Endothelial cell of umbilical vein (primary cell): Measurements from ENCODE around the gene DNAH3. TPM values are rescaled to one million over a fixed set of nuclear protein-coding genes. Genes with fewer than 3 reads are reported as not detected.

ENCODE experiments used
- BruUV-seq: library from RNA; stranded (reverse); fragments of 400-500 nt; replicated peaks from 2 replicates; lab custom pipeline; 2021; lab: Mats Ljungman, UMichigan
- CTCF ChIA-PET: fragments of 300-600, 350-600 bp; sonication (Branson Sonifier 250); formaldehyde crosslinking; loops from one replicate; lab custom pipeline; 2021; ENCODE audit warnings: antibody characterized with exemption, inconsistent platforms; lab: Charles Lee
- POLR2A ChIA-PET: fragments of 300-600, 350-600 bp; sonication (Branson Sonifier 250); formaldehyde crosslinking; loops from one replicate; lab custom pipeline; 2021; ENCODE audit warnings: antibody characterized with exemption, inconsistent platforms; lab: Charles Lee
- DNase-seq: peaks from one replicate; pipeline ENCODE4 v3.0.0-alpha.2; 2011; ENCODE audit warnings: low read depth, low spot score
- FAIRE-seq: peaks from 2 replicates; lab custom pipeline; 2011; peaks lifted over from hg19 to GRCh38; lab: Jason Lieb, UNC
- H2AFZ ChIP-seq: 2 replicates; pipeline ENCODE4 v1.6.0; 2012; ENCODE audit warnings: low read depth, low read length, control low read depth, inconsistent platforms
- H3K27ac ChIP-seq: 2 replicates; pipeline ENCODE4 v1.5.1; 2011; ENCODE audit warnings: low read depth, mild to moderate bottlenecking, control low read depth, low read length, moderate library complexity; ENCODE audit not compliant: insufficient read depth
- H3K27me3 ChIP-seq, 2 experiments: 2 replicates each; pipeline versions ENCODE4 v1.6.0 to v1.6.1; 2011; ENCODE audit warnings: low read length in 2 of 2, mixed read lengths in 1 of 2; ENCODE audit not compliant: control insufficient read depth in 2 of 2, insufficient read depth in 2 of 2
- H3K36me3 ChIP-seq, 2 experiments: 2 replicates in 1 of 2; 3 replicates in 1 of 2; pipeline ENCODE4 v1.5.1; 2011; ENCODE audit warnings: low read length in 2 of 2, mild to moderate bottlenecking in 1 of 2, moderate library complexity in 1 of 2; ENCODE audit not compliant: control insufficient read depth in 2 of 2, insufficient read depth in 2 of 2; ENCODE audit errors: extremely low read depth in 1 of 2
- H3K4me1 ChIP-seq: 3 replicates; pipeline ENCODE4 v1.5.1; 2011; ENCODE audit warnings: mild to moderate bottlenecking, low read length; ENCODE audit not compliant: control insufficient read depth, insufficient read depth; ENCODE audit errors: extremely low read depth
- H3K4me2 ChIP-seq: 2 replicates; pipeline ENCODE4 v1.6.1; 2011; ENCODE audit warnings: low read length, control low read depth, mixed read lengths; ENCODE audit not compliant: insufficient read depth
- H3K4me3 ChIP-seq, 3 experiments: fragments of 200-600 bp in 1 of 3; sonication (generic), shearing (Covaris generic) in 1 of 3; replicated peaks in 1 of 3; 2 replicates each; pipeline ENCODE4 v1.5.1; 2011 to 2016; ENCODE audit warnings: control low read depth in 3 of 3, low read length in 3 of 3, mild to moderate bottlenecking in 2 of 3, inconsistent platforms in 1 of 3, low read depth in 1 of 3, moderate library complexity in 1 of 3; ENCODE audit not compliant: insufficient read depth in 1 of 3
- H3K79me2 ChIP-seq: 2 replicates; pipeline ENCODE4 v1.6.0; 2012; ENCODE audit warnings: low read length, inconsistent platforms; ENCODE audit not compliant: control insufficient read depth, insufficient read depth
- H3K9ac ChIP-seq: replicated peaks from 2 replicates; pipeline ENCODE3; 2011; ENCODE audit warnings: low read length, control low read depth; ENCODE audit not compliant: insufficient read depth; ENCODE audit errors: extremely low read depth
- H3K9me1 ChIP-seq: replicated peaks from 3 replicates; pipeline ENCODE4 v1.6.0; 2011; ENCODE audit warnings: mild to moderate bottlenecking, low read length; ENCODE audit not compliant: control insufficient read depth, insufficient read depth; ENCODE audit errors: extremely low read depth
- H3K9me3 ChIP-seq: replicated peaks from 2 replicates; pipeline ENCODE4 v1.5.1; 2012; ENCODE audit warnings: low read length, inconsistent platforms; ENCODE audit not compliant: control insufficient read depth, insufficient read depth
- H4K20me1 ChIP-seq: replicated peaks from 2 replicates; pipeline ENCODE3; 2011; ENCODE audit warnings: mild to moderate bottlenecking, low read length; ENCODE audit not compliant: control insufficient read depth, insufficient read depth; ENCODE audit errors: extremely low read depth
- EZH2 ChIP-seq: IDR thresholded peaks from 2 replicates; pipeline ENCODE4 v1.6.1; 2012; ENCODE audit warnings: borderline replicate concordance, low read depth, mild to moderate bottlenecking, moderate library complexity, low read length, inconsistent platforms; ENCODE audit not compliant: severe bottlenecking
- JUN ChIP-seq: IDR thresholded peaks from 2 replicates; pipeline ENCODE4 v1.6.1; 2011; ENCODE audit warnings: borderline replicate concordance, low read depth; ENCODE audit not compliant: insufficient read length, insufficient read depth
- MYC ChIP-seq: IDR thresholded peaks from one replicate; pipeline ENCODE4 v1.6.1; 2011; ENCODE audit warnings: mild to moderate bottlenecking, low read depth, low read length
- POLR2A ChIP-seq: IDR thresholded peaks from 2 replicates; pipeline ENCODE4 v1.6.1; 2012; ENCODE audit warnings: low read depth, mild to moderate bottlenecking, control low read depth, low read length
- POLR2AphosphoS5 ChIP-seq: IDR thresholded peaks from 2 replicates; pipeline ENCODE4 v1.6.1; 2012; ENCODE audit warnings: low read depth, mild to moderate bottlenecking, control low read depth, low read length, moderate library complexity; ENCODE audit not compliant: insufficient read depth
- dilution Hi-C: fragments of 300-500 bp; cut with MboI; formaldehyde crosslinking; loops from one replicate; pipeline ENCODE4 v1.15.0; 2019; ENCODE audit warnings: low sequenced_read_pairs; ENCODE audit not compliant: extremely low pct_ligation_motif_present
- intact Hi-C: fragments of 100-400 bp; cut with micrococcal nuclease; formaldehyde crosslinking; loops from one replicate; pipeline ENCODE4 v1.10.0; 2022
- polyA plus RNA-seq, 4 experiments: library from polyadenylated mRNA; depleted of rRNA in 3 of 4; stranded (reverse) in 3 of 4; unstranded in 1 of 4; fragments of >200 nt; gene quantifications; 2 replicates each; pipeline versions ENCODE4 v1.2.1 to v1.2.3, GENCODE V29; 2011 to 2012; ENCODE audit warnings: missing spikeins in 1 of 4
- total RNA-seq: library from RNA; stranded (reverse); gene quantifications from 2 replicates; pipeline ENCODE4 v1.2.3, GENCODE V29; 2021
- TF ChIP-seq, protein P1 (sequence below), 2 donors: IDR thresholded peaks; 1 replicate in 1 of 2; 2 replicates in 1 of 2; pipeline ENCODE4 v1.5.1; 2011; ENCODE audit warnings: low read length in 2 of 2, mild to moderate bottlenecking in 2 of 2, moderate library complexity in 2 of 2, control low read depth in 1 of 2, inconsistent platforms in 1 of 2, low read depth in 1 of 2; ENCODE audit not compliant: insufficient read depth in 1 of 2; ENCODE audit errors: extremely low read depth in 1 of 2

Gene DNAH3
- total and polyA plus RNA-seq, 2 donors (not counting 3 experiments of a cell fraction or from before 2014, with no cell fraction given) = not detected

- Histone ChIP-seq H3K27ac (no peak overlapping the region), H3K36me3 (no peaks in the 10 kb centered on the region), H3K4me1 (no peaks in the 10 kb centered on the region), H3K9ac (no peak overlapping the region), H3K4me3 (no peak overlapping the region), H3K9me3 (no peaks in the 10 kb centered on the region), H3K9me1 (no peaks in the 10 kb centered on the region), H3K4me2 (no peak overlapping the region), H3K27me3 (peaks cover 4% of the 10 kb centered on the region in 2 experiments), H4K20me1 (no peaks in the 10 kb centered on the region), H3K79me2 (no peaks in the 10 kb centered on the region), H2AFZ (no peak overlapping the region)
- no peak for TF ChIP-seq EZH2
- TF ChIP-seq, protein P1, sequence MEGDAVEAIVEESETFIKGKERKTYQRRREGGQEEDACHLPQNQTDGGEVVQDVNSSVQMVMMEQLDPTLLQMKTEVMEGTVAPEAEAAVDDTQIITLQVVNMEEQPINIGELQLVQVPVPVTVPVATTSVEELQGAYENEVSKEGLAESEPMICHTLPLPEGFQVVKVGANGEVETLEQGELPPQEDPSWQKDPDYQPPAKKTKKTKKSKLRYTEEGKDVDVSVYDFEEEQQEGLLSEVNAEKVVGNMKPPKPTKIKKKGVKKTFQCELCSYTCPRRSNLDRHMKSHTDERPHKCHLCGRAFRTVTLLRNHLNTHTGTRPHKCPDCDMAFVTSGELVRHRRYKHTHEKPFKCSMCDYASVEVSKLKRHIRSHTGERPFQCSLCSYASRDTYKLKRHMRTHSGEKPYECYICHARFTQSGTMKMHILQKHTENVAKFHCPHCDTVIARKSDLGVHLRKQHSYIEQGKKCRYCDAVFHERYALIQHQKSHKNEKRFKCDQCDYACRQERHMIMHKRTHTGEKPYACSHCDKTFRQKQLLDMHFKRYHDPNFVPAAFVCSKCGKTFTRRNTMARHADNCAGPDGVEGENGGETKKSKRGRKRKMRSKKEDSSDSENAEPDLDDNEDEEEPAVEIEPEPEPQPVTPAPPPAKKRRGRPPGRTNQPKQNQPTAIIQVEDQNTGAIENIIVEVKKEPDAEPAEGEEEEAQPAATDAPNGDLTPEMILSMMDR (IDR thresholded peaks at IDR 0.05; ENCODE audit: extremely low read depth in 1 of 2, insufficient read depth in 1 of 2, low read depth in 1 of 2, low read length in 2 of 2) = peak; percentile 35 to 53
- peak; percentile 27 for DNase-seq
- no peak for FAIRE-seq
- POLR2A ChIA-PET = no interaction called here
- intact Hi-C loops (loop anchor here (1.0 kb wide), 1 partner anchor 151 kb away; no protein-coding TSS in a partner anchor), dilution Hi-C loops (no loop called here)
- BruUV-seq = no TSS peak
- CTCF ChIA-PET = interaction anchor here (0.7 to 4.0 kb wide), 12 partner anchors 9 to 226 kb away, joined by 3 to 33 read pairs (median 4); no protein-coding TSS in a partner anchor
Measured at GRCh38 chr16:21001262-21001661, 149.4 kb downstream of the DNAH3 start.

GRCh38 chr16:20997147-20997546 is 153.5 kb downstream of the DNAH3 start:
- ChIA-PET POLR2A (no interaction called here), CTCF (interaction anchor here (1.1 kb wide), 1 partner anchor 147 kb away, joined by 4 read pairs; no protein-coding TSS in a partner anchor)
- H3K27ac ChIP-seq = no peak overlapping the region
- dilution Hi-C loops (no loop called here), intact Hi-C loops (no loop called here)
- no peaks in the 10 kb centered on the region for H3K79me2 ChIP-seq
- FAIRE-seq (no peak), DNase-seq (no peak)
- no peaks in the 10 kb centered on the region for H3K9me3 ChIP-seq
- H3K27me3 ChIP-seq = peaks cover 0 to 4% of the 10 kb centered on the region in 2 experiments
- H3K9me1 ChIP-seq = no peaks in the 10 kb centered on the region
- H3K4me3 ChIP-seq = no peak overlapping the region
- H3K36me3 ChIP-seq = no peaks in the 10 kb centered on the region
- no peak overlapping the region for H2AFZ ChIP-seq
- TF ChIP-seq POLR2A (no peak), MYC (no peak), EZH2 (no peak), JUN (no peak), POLR2AphosphoS5 (no peak)
- TF ChIP-seq, protein P1 (IDR thresholded peaks at IDR 0.05; ENCODE audit: extremely low read depth in 1 of 2, insufficient read depth in 1 of 2, low read depth in 1 of 2, low read length in 2 of 2) = no peak
- no TSS peak for BruUV-seq
- no peak overlapping the region for H3K4me2 ChIP-seq
- no peak overlapping the region for H3K9ac ChIP-seq
- no peaks in the 10 kb centered on the region for H4K20me1 ChIP-seq
- H3K4me1 ChIP-seq = no peaks in the 10 kb centered on the region
